NCI-H1694 treated with DMSO at 0.1 percent for 48 hours (cell line): ENCODE results near the gene PRDM16.
"Not testable (repeated sequence)": the region's sequence is repeated elsewhere in the genome, so short reads cannot be mapped to it uniquely, and the experiment has no call there.

Experiments
- DNase-seq: peaks from one replicate; lab custom pipeline; 2025; lab: John Stamatoyannopoulos, UW

Gene PRDM16

GRCh38 chr1:3282186-3282585 lies 213.2 kb downstream of the PRDM16 start:
- DNase-seq: no peak

GRCh38 chr1:3282656-3283430 lies 213.8 kb downstream of the PRDM16 start:
- DNase-seq: no peak

GRCh38 chr1:3283849-3284248 lies 214.8 kb downstream of the PRDM16 start:
- DNase-seq: peak; percentile 25

- no peak for DNase-seq
These were observed 215.7 kb downstream of the PRDM16 start for GRCh38 chr1:3284691-3285090.

GRCh38 chr1:3285106-3285740 lies 216.2 kb downstream of the PRDM16 start:
- no peak for DNase-seq

GRCh38 chr1:3287095-3287494 lies 218.1 kb downstream of the PRDM16 start:
- DNase-seq: not testable (repeated sequence)

GRCh38 chr1:3287656-3288160 lies 218.7 kb downstream of the PRDM16 start:
- DNase-seq: no peak

- DNase-seq: no peak
These were observed 220.5 kb downstream of the PRDM16 start for GRCh38 chr1:3289502-3289901.

- DNase-seq: no peak
These were observed 221.4 kb downstream of the PRDM16 start for GRCh38 chr1:3290438-3290837.

- DNase-seq: no peak
These were observed 221.9 kb downstream of the PRDM16 start for GRCh38 chr1:3290915-3291314.

- DNase-seq: no peak
These were observed 223.2 kb downstream of the PRDM16 start for GRCh38 chr1:3292051-3292722.

- no peak for DNase-seq
These were observed 224.0 kb downstream of the PRDM16 start for GRCh38 chr1:3292868-3293562.

GRCh38 chr1:3293563-3294080 lies 224.6 kb downstream of the PRDM16 start:
- no peak for DNase-seq

- no peak for DNase-seq
These were observed 225.4 kb downstream of the PRDM16 start for GRCh38 chr1:3294450-3294849.

- DNase-seq: no peak
These were observed 226.8 kb downstream of the PRDM16 start for GRCh38 chr1:3295846-3296245.

GRCh38 chr1:3296326-3296725 lies 227.3 kb downstream of the PRDM16 start:
- DNase-seq: no peak

GRCh38 chr1:3296826-3297225 lies 227.8 kb downstream of the PRDM16 start:
- no peak for DNase-seq

GRCh38 chr1:3297756-3298155 lies 228.8 kb downstream of the PRDM16 start:
- no peak for DNase-seq

GRCh38 chr1:3298197-3298596 lies 229.2 kb downstream of the PRDM16 start:
- no peak for DNase-seq

- DNase-seq: no peak
These were observed 235.2 kb downstream of the PRDM16 start for GRCh38 chr1:3304246-3304645.

- DNase-seq: no peak
These were observed 235.7 kb downstream of the PRDM16 start for GRCh38 chr1:3304692-3305091.

- DNase-seq: no peak
These were observed 236.2 kb downstream of the PRDM16 start for GRCh38 chr1:3305156-3305555.
